ENCODE measurements around the gene CPLX4. TPM values are rescaled to one million over a fixed set of nuclear protein-coding genes. Genes with fewer than 3 reads are reported as not detected.

CPLX4 gene
- total and polyA plus RNA-seq, 4 donors: 0.01 TPM; not detected in 3

- no peak for TF ChIP-seq CTCF (IDR thresholded peaks at IDR 0.05; ENCODE audit: control extremely low read depth, extremely low read depth)
- H3K9ac ChIP-seq (ENCODE audit: insufficient read depth in 1 of 2, low read length in 2 of 2): no peak overlapping the region
- H3K4me3 ChIP-seq: no peak overlapping the region
- no peaks in the 10 kb centered on the region for H3K36me3 ChIP-seq (ENCODE audit: control insufficient read depth in 4 of 4, insufficient read depth in 4 of 4, low read length in 4 of 4)
- peaks cover 3 to 15% (median 9%) of the 10 kb centered on the region in 3 donors for H3K27me3 ChIP-seq (ENCODE audit: control insufficient read depth in 3 of 3, insufficient read depth in 3 of 3, low read length in 2 of 3)
- peaks cover 0 to 2% (median 0%) of the 10 kb centered on the region in 5 donors for H3K4me1 ChIP-seq (ENCODE audit: control insufficient read depth in 5 of 5, insufficient read depth in 5 of 5, low read length in 5 of 5)
- H3K9me3 ChIP-seq (ENCODE audit: control insufficient read depth in 4 of 4, insufficient read depth in 3 of 4, low read length in 3 of 4): no peaks in the 10 kb centered on the region
- H3K27ac ChIP-seq (ENCODE audit: low read depth in 1 of 2, low read length in 1 of 2): no peak overlapping the region
- 80 to 83% methylated on average over 9 of the region's 9 CpGs for WGBS, 2 donors
- ATAC-seq (ENCODE audit: insufficient read depth, low FRiP score) (no peak), DNase-seq (no peak)
These were observed 14.7 kb downstream of the CPLX4 start for GRCh38 chr18:59303656-59304195.

GRCh38 chr18:59303006-59303405 lies 15.4 kb downstream of the CPLX4 start:
- ATAC-seq (ENCODE audit: insufficient read depth, low FRiP score): no peak
- Histone ChIP-seq H3K9ac (ENCODE audit: insufficient read depth in 1 of 2, low read length in 2 of 2) (no peak overlapping the region), H3K4me3 (no peak overlapping the region), H3K27ac (ENCODE audit: low read depth in 1 of 2, low read length in 1 of 2) (no peak overlapping the region), H3K9me3 (ENCODE audit: control insufficient read depth in 4 of 4, insufficient read depth in 3 of 4, low read length in 3 of 4) (no peaks in the 10 kb centered on the region), H3K36me3 (ENCODE audit: control insufficient read depth in 4 of 4, insufficient read depth in 4 of 4, low read length in 4 of 4) (no peaks in the 10 kb centered on the region), H3K4me1 (ENCODE audit: control insufficient read depth in 5 of 5, insufficient read depth in 5 of 5, low read length in 5 of 5) (no peaks in the 10 kb centered on the region), H3K27me3 (ENCODE audit: control insufficient read depth in 3 of 3, insufficient read depth in 3 of 3, low read length in 2 of 3) (peaks cover 3 to 15% (median 9%) of the 10 kb centered on the region in 3 donors)
- no peak for DNase-seq
- no peak for TF ChIP-seq CTCF (IDR thresholded peaks at IDR 0.05; ENCODE audit: control extremely low read depth, extremely low read depth)
- WGBS, 2 donors: 82 to 86% methylated on average over 2 of the region's 2 CpGs

GRCh38 chr18:59301929-59302328 lies 16.5 kb downstream of the CPLX4 start:
- Histone ChIP-seq H3K27me3 (ENCODE audit: control insufficient read depth in 3 of 3, insufficient read depth in 3 of 3, low read length in 2 of 3) (peaks cover 0 to 15% (median 9%) of the 10 kb centered on the region in 3 donors), H3K4me1 (ENCODE audit: control insufficient read depth in 5 of 5, insufficient read depth in 5 of 5, low read length in 5 of 5) (no peaks in the 10 kb centered on the region), H3K27ac (ENCODE audit: low read depth in 1 of 2, low read length in 1 of 2) (no peak overlapping the region), H3K9ac (ENCODE audit: insufficient read depth in 1 of 2, low read length in 2 of 2) (no peak overlapping the region), H3K9me3 (ENCODE audit: control insufficient read depth in 4 of 4, insufficient read depth in 3 of 4, low read length in 3 of 4) (no peaks in the 10 kb centered on the region), H3K4me3 (no peak overlapping the region), H3K36me3 (ENCODE audit: control insufficient read depth in 4 of 4, insufficient read depth in 4 of 4, low read length in 4 of 4) (no peaks in the 10 kb centered on the region)
- DNase-seq (no peak), ATAC-seq (ENCODE audit: insufficient read depth, low FRiP score) (no peak)
- 81 to 86% methylated on average over 4 of the region's 4 CpGs for WGBS, 2 donors
- no peak for TF ChIP-seq CTCF (IDR thresholded peaks at IDR 0.05; ENCODE audit: control extremely low read depth, extremely low read depth)
